GM23338 (cell line): ENCODE measurements around the gene GBF1. TPM values are rescaled to one million over a fixed set of nuclear protein-coding genes. Genes with fewer than 3 reads are reported as not detected.

Experiments used
- ATAC-seq: fragments of 200-7000 bp; cut with Tn5 transposase; 3 replicates; pipeline ENCODE4 v1.9.1; 2020
- DNase-seq: peaks from one replicate; pipeline ENCODE4 v3.0.0-alpha.2; 2015; ENCODE audit warnings: low spot score
- H2AFZ ChIP-seq: fragments of 200-600 bp; sonication (generic); 2 replicates; pipeline ENCODE4 v1.8.0; 2016; ENCODE audit warnings: antibody characterized with exemption, mild to moderate bottlenecking, moderate library complexity
- H3F3A ChIP-seq: fragments of 200-600 bp; sonication (generic); replicated peaks from 2 replicates; pipeline ENCODE4 v1.8.0; 2017; ENCODE audit warnings: antibody characterized with exemption, mixed run types, low read depth
- H3K27ac ChIP-seq: fragments of 200-600 bp; sonication (generic); 2 replicates; pipeline ENCODE4 v1.6.1; 2016; ENCODE audit warnings: low read depth
- H3K27me3 ChIP-seq: fragments of 200-600 bp; sonication (generic); 2 replicates; pipeline ENCODE4 v1.8.0; 2016; ENCODE audit warnings: mild to moderate bottlenecking, mixed run types, moderate library complexity; ENCODE audit not compliant: insufficient read depth
- H3K36me3 ChIP-seq: fragments of 200-600 bp; sonication (generic); 2 replicates; pipeline ENCODE4 v1.8.0; 2016; ENCODE audit warnings: mild to moderate bottlenecking; ENCODE audit not compliant: insufficient read depth
- H3K4me1 ChIP-seq: fragments of 200-600 bp; sonication (generic); 2 replicates; pipeline ENCODE4 v1.8.0; 2016; ENCODE audit warnings: mild to moderate bottlenecking, moderate library complexity; ENCODE audit not compliant: insufficient read depth
- H3K4me2 ChIP-seq: fragments of 200-600 bp; sonication (generic); 2 replicates; pipeline ENCODE4 v1.7.1; 2017; ENCODE audit warnings: mixed run types
- H3K4me3 ChIP-seq: fragments of 200-600 bp; sonication (generic); 2 replicates; pipeline ENCODE4 v1.6.1; 2016; ENCODE audit warnings: mixed run types
- H3K79me2 ChIP-seq: fragments of 200-600 bp; sonication (generic); replicated peaks from 2 replicates; pipeline ENCODE4 v1.8.0; 2017; ENCODE audit warnings: mild to moderate bottlenecking; ENCODE audit not compliant: insufficient read depth
- H3K9me2 ChIP-seq: fragments of 200-600 bp; sonication (generic); 2 replicates; pipeline ENCODE4 v1.8.0; 2017; ENCODE audit not compliant: insufficient read depth
- H4K20me1 ChIP-seq: fragments of 200-600 bp; sonication (generic); replicated peaks from 2 replicates; pipeline ENCODE4 v1.8.0; 2017; ENCODE audit warnings: mild to moderate bottlenecking; ENCODE audit not compliant: insufficient read depth
- H3K27ac Mint-ChIP-seq: 2 replicates; pipeline ENCODE4 v1.8.0; 2020; ENCODE audit warnings: inconsistent platforms, mild to moderate bottlenecking, moderate library complexity, mixed read lengths
- H3K27me3 Mint-ChIP-seq: 3 replicates; pipeline ENCODE4 v1.8.0; 2022; ENCODE audit warnings: low read depth, mild to moderate bottlenecking, moderate library complexity, mixed read lengths, inconsistent platforms; ENCODE audit not compliant: insufficient read depth, poor library complexity
- H3K36me3 Mint-ChIP-seq: 3 replicates; pipeline ENCODE4 v1.8.0; 2021; ENCODE audit warnings: low read depth, mild to moderate bottlenecking, inconsistent platforms, moderate library complexity, mixed read lengths
- H3K4me1 Mint-ChIP-seq: 3 replicates; pipeline ENCODE4 v1.8.0; 2020; ENCODE audit warnings: mild to moderate bottlenecking, inconsistent platforms, mixed read lengths
- H3K4me3 Mint-ChIP-seq: 3 replicates; pipeline ENCODE4 v1.8.0; 2021; ENCODE audit warnings: moderate library complexity, mild to moderate bottlenecking, inconsistent platforms, mixed read lengths
- H3K9me3 Mint-ChIP-seq: 3 replicates; pipeline ENCODE4 v1.8.0; 2020; ENCODE audit warnings: moderate library complexity, mild to moderate bottlenecking, inconsistent platforms, mixed read lengths
- CREB1 ChIP-seq: fragments of 250-450 bp; sonication (Bioruptor Pico); IDR thresholded peaks from 2 replicates; pipeline ENCODE4 v1.5.0; 2020; ENCODE audit warnings: low read depth, mild to moderate bottlenecking, moderate library complexity
- CTCF ChIP-seq, 2 experiments: fragments of 200-600 bp in 1 of 2; sonication (generic) in 1 of 2; conservative IDR thresholded peaks; 2 replicates each; pipeline versions ENCODE4 v1.5.1 to v1.6.1; 2016 to 2017; ENCODE audit warnings: antibody characterized with exemption in 2 of 2, low read depth in 2 of 2, mild to moderate bottlenecking in 2 of 2, moderate library complexity in 1 of 2
- ETS1 ChIP-seq: IDR thresholded peaks from 2 replicates; pipeline ENCODE4 v1.6.1; 2016; ENCODE audit warnings: antibody characterized with exemption
- EZH2phosphoT487 ChIP-seq: fragments of 200-600 bp; sonication (generic); IDR thresholded peaks from one replicate; pipeline ENCODE4 v1.8.1; 2018; ENCODE audit warnings: antibody characterized with exemption; ENCODE audit not compliant: unreplicated experiment
- JUNB ChIP-seq: IDR thresholded peaks from one replicate; pipeline ENCODE4 v1.6.1; 2016; ENCODE audit warnings: antibody characterized with exemption; ENCODE audit not compliant: unreplicated experiment
- NANOG ChIP-seq: IDR thresholded peaks from 2 replicates; pipeline ENCODE4 v1.6.1; 2016; ENCODE audit warnings: antibody characterized with exemption, borderline replicate concordance
- REST ChIP-seq: IDR thresholded peaks from one replicate; pipeline ENCODE4 v1.6.1; 2018; ENCODE audit warnings: antibody characterized with exemption; ENCODE audit not compliant: unreplicated experiment
- STAT1 ChIP-seq: IDR thresholded peaks from one replicate; pipeline ENCODE4 v1.6.1; 2016; ENCODE audit warnings: antibody characterized with exemption; ENCODE audit not compliant: unreplicated experiment
- polyA plus RNA-seq: library from polyadenylated mRNA; unstranded; fragments of >200 nt; fragmentation: Nextera tagmentation; extraction: Ambion mirVana; gene quantifications from 2 replicates; pipeline ENCODE4 v1.2.1, GENCODE V29; 2016
- total RNA-seq: library from RNA; depleted of rRNA; stranded (reverse); fragments of >200 nt; shearing (Covaris generic); gene quantifications from 2 replicates; pipeline ENCODE4 v1.2.3, GENCODE V29; 2014

The GBF1 gene
- total and polyA plus RNA-seq, 2 experiments from 2014 or later = 6.5 to 27.2 TPM

- Mint-ChIP-seq H3K4me3 (no peak overlapping the region), H3K36me3 (no peaks in the 10 kb centered on the region), H3K27me3 (no peaks in the 10 kb centered on the region), H3K9me3 (no peaks in the 10 kb centered on the region), H3K27ac (no peak overlapping the region), H3K4me1 (no peaks in the 10 kb centered on the region)
- H3K4me1 ChIP-seq = no peaks in the 10 kb centered on the region
- no peak overlapping the region for H3K4me3 ChIP-seq
- no peaks in the 10 kb centered on the region for H3K36me3 ChIP-seq
- H3K4me2 ChIP-seq = no peak overlapping the region
- DNase-seq = no peak
- no peak overlapping the region for H2AFZ ChIP-seq
- peaks cover 3% of the 10 kb centered on the region for H4K20me1 ChIP-seq
- H3F3A ChIP-seq = no peaks in the 10 kb centered on the region
- peaks cover 8% of the 10 kb centered on the region; the same call in 1 of the 2 replicates for H3K79me2 ChIP-seq
- no peak for TF ChIP-seq ETS1
- TF ChIP-seq CTCF (conservative IDR thresholded peaks at IDR 0.05; ENCODE audit: low read depth in 2 of 2) = no peak
- no peak for TF ChIP-seq JUNB
- no peak for TF ChIP-seq STAT1
- no peak for TF ChIP-seq NANOG
- no peaks in the 10 kb centered on the region for H3K9me2 ChIP-seq
- H3K27ac ChIP-seq = no peak overlapping the region
- ATAC-seq = no peak
- no peaks in the 10 kb centered on the region for H3K27me3 ChIP-seq
These were observed 44.5 kb downstream of the GBF1 start for GRCh38 chr10:102289840-102290239.

- Histone ChIP-seq H3K4me1 (no peaks in the 10 kb centered on the region), H3K27me3 (no peaks in the 10 kb centered on the region), H3K4me2 (no peak overlapping the region), H3K9me2 (no peaks in the 10 kb centered on the region), H3K4me3 (no peak overlapping the region), H2AFZ (no peak overlapping the region), H3K79me2 (peaks cover 8% of the 10 kb centered on the region; the same call in 1 of the 2 replicates), H4K20me1 (peaks cover 13% of the 10 kb centered on the region), H3K36me3 (no peaks in the 10 kb centered on the region), H3F3A (no peaks in the 10 kb centered on the region), H3K27ac (no peak overlapping the region)
- ATAC-seq (no peak), DNase-seq (no peak)
- H3K4me1 Mint-ChIP-seq = no peaks in the 10 kb centered on the region
- no peaks in the 10 kb centered on the region for H3K27me3 Mint-ChIP-seq
- no peaks in the 10 kb centered on the region for H3K9me3 Mint-ChIP-seq
- no peak overlapping the region for H3K4me3 Mint-ChIP-seq
- no peaks in the 10 kb centered on the region for H3K36me3 Mint-ChIP-seq
- H3K27ac Mint-ChIP-seq = no peak overlapping the region
- TF ChIP-seq EZH2phosphoT487 (no peak), CREB1 (CRISPR knock-in tag) (no peak), REST (no peak), STAT1 (no peak)
These were observed 46.0 kb downstream of the GBF1 start for GRCh38 chr10:102291221-102291905.
